ENCODE measurements around the gene CPLX3.

CPLX3 gene

DNA sequence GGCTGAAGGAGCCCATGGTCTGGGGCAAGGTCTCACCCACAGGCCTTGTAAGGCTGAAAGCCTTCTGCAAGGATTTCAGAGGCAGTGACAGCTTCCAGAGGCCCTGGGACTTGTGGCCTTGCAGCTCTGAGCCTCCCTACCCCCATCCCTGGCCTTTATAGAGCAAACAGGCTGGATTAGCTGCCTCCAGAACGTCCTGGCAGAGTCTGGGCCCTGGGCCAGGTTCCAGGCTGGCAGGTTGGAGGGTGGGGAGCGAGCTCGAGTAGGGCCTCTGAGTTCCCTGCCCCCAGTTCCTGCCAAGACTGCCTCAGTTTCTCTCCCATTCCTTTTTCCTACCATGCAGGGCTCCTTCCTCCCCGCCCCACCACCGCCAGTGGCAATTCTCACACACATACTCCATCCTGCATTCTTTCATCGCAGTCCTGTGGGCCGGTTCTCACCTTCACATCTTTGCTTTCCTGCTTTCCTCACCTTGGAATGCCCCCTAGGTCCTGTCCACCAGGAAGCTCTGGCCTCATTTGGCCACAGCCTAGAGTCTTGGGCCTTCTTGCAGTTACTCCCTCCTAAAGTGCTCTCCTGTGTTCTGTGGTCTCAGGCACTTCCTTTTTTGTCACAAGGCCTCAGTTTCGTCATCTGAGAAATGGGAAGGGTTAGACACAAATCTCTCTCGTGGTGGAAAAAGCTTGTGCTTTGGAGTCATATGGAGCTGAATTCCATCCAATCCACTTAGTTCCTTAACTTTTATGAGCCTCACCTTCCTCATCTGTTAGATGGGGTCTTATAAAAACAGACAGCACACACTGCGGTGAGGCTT lies 11.1 kb upstream of the CPLX3 start:
- Histone ChIP-seq H3K4me3 (IDR thresholded peaks at IDR 0.05; ENCODE audit: insufficient read depth, low read depth, low read length) (no peak overlapping the region), H3K4me2 (no peak overlapping the region)

DNA sequence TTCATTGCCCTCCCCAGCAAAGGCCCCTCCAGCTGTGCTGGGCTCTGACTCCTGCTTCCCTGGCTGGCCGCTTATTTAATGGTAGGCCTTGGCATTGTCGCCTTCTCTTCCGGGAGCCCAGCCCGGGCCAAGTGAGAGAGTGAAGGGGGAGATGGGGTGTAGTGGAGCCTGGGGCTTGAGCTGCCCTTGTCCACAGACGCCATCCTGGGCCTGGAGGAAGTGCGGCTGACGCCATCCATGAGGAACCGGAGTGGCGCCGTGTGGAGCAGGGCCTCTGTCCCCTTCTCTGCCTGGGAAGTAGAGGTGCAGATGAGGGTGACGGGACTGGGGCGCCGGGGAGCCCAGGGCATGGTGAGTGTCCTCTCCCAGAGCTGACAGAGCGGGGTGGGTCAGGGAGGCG lies 10.5 kb upstream of the CPLX3 start:
- Histone ChIP-seq H2AFZ (ENCODE audit: low read depth) (no peak overlapping the region), H4K20me1 (ENCODE audit: insufficient read depth) (no peaks in the 10 kb centered on the region), H3K27me3 (ENCODE audit: insufficient read depth, low read depth) (peaks cover 49% of the 10 kb centered on the region), H3K27ac (no peak overlapping the region), H3K4me3 (IDR thresholded peaks at IDR 0.05; ENCODE audit: insufficient read depth, low read depth, low read length) (no peak overlapping the region), H3K4me1 (ENCODE audit: low read depth, poor library complexity, severe bottlenecking) (no peaks in the 10 kb centered on the region), H3K79me2 (ENCODE audit: insufficient read depth, low read depth) (no peaks in the 10 kb centered on the region), H3K4me2 (no peak overlapping the region), H3K36me3 (ENCODE audit: insufficient read depth) (no peaks in the 10 kb centered on the region), H3K9ac (no peak overlapping the region)
- TF ChIP-seq, protein P1, sequence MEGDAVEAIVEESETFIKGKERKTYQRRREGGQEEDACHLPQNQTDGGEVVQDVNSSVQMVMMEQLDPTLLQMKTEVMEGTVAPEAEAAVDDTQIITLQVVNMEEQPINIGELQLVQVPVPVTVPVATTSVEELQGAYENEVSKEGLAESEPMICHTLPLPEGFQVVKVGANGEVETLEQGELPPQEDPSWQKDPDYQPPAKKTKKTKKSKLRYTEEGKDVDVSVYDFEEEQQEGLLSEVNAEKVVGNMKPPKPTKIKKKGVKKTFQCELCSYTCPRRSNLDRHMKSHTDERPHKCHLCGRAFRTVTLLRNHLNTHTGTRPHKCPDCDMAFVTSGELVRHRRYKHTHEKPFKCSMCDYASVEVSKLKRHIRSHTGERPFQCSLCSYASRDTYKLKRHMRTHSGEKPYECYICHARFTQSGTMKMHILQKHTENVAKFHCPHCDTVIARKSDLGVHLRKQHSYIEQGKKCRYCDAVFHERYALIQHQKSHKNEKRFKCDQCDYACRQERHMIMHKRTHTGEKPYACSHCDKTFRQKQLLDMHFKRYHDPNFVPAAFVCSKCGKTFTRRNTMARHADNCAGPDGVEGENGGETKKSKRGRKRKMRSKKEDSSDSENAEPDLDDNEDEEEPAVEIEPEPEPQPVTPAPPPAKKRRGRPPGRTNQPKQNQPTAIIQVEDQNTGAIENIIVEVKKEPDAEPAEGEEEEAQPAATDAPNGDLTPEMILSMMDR (conservative IDR thresholded peaks at IDR 0.05; ENCODE audit: low read depth, low read length) = no peak

More for the DNA sequence above, 11.1 kb upstream of the CPLX3 start:
- H3K36me3 ChIP-seq (ENCODE audit: insufficient read depth) = no peaks in the 10 kb centered on the region
- TF ChIP-seq, protein P1 (conservative IDR thresholded peaks at IDR 0.05; ENCODE audit: low read depth, low read length) = no peak
- H3K79me2 ChIP-seq (ENCODE audit: insufficient read depth, low read depth) = no peaks in the 10 kb centered on the region
- H3K27me3 ChIP-seq (ENCODE audit: insufficient read depth, low read depth) = peaks cover 45% of the 10 kb centered on the region; the same call in 1 of the 2 replicates
- H3K4me1 ChIP-seq (ENCODE audit: low read depth, poor library complexity, severe bottlenecking) = no peaks in the 10 kb centered on the region
- H2AFZ ChIP-seq (ENCODE audit: low read depth) = no peak overlapping the region
- H3K27ac ChIP-seq = no peak overlapping the region
- H3K9ac ChIP-seq = no peak overlapping the region
- H4K20me1 ChIP-seq (ENCODE audit: insufficient read depth) = no peaks in the 10 kb centered on the region

DNA sequence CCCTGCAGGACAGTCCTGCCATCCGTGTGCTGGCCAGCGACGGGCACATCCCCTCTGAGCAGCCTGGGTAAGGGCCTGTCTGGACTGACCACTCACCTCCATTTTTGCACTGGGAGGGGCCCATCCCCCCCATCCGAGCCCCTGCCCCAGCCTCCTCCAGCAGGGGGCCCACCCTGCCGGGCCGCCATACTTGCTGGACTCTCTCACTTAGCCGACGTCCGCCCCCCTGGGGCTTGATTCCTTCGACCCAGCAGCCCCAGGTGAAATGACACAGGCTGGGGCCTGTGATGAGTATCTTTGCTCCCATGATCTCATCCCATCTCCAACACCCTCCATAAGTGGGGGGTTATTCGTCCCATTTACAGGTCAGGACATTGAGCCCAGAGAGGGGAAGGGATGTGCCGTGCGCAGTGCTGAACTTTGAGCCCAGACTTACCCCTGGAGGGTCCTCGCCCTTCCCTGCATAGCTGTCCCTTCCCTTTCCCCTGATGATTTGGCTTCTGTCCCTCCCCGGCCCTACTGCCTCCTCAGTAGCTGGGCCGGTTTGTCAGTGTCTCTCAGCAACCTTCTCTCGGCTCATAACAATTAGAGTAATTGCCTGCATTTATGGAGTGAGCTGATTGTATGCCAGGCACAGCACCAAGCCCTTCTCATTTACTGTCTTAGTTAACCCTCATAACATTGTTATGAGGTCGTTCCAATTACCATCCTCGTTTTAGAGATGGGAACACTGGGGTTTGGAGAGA lies 9.6 kb upstream of the CPLX3 start:
- no peaks in the 10 kb centered on the region for H4K20me1 ChIP-seq (ENCODE audit: insufficient read depth)
- no peak overlapping the region for H3K27ac ChIP-seq
- H3K9ac ChIP-seq = no peak overlapping the region
- no peak overlapping the region for H2AFZ ChIP-seq (ENCODE audit: low read depth)
- no peak overlapping the region for H3K4me3 ChIP-seq (IDR thresholded peaks at IDR 0.05; ENCODE audit: insufficient read depth, low read depth, low read length)
- no peaks in the 10 kb centered on the region for H3K36me3 ChIP-seq (ENCODE audit: insufficient read depth)
- no peaks in the 10 kb centered on the region for H3K79me2 ChIP-seq (ENCODE audit: insufficient read depth, low read depth)
- no peak overlapping the region for H3K4me2 ChIP-seq
- peaks cover 47% of the 10 kb centered on the region for H3K27me3 ChIP-seq (ENCODE audit: insufficient read depth, low read depth)
- TF ChIP-seq, protein P1 (conservative IDR thresholded peaks at IDR 0.05; ENCODE audit: low read depth, low read length) = no peak
- H3K4me1 ChIP-seq (ENCODE audit: low read depth, poor library complexity, severe bottlenecking) = no peaks in the 10 kb centered on the region

DNA sequence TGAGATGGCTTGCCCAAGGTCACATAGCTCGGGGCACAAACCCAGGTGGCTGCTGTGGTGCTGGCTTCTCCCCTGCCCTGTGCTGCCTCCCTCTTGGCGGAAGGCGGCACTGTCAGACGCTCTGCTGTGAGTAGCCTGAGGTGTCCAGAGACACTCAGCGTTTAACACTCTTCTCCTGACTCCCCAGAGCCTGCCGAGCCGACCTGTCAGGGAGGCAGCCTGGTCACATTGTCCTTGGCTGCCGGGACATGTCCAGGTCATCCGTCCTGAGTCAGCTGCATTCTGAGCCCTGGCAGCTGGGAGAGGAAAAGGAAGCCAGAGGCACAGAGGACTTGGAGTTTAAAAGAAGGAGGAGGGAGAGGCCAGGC lies 9.1 kb upstream of the CPLX3 start:
- no peak overlapping the region for H3K4me2 ChIP-seq
- H3K4me3 ChIP-seq (IDR thresholded peaks at IDR 0.05; ENCODE audit: insufficient read depth, low read depth, low read length) = no peak overlapping the region
- no peak overlapping the region for H3K9ac ChIP-seq
- TF ChIP-seq, protein P1 (conservative IDR thresholded peaks at IDR 0.05; ENCODE audit: low read depth, low read length) = no peak
- H2AFZ ChIP-seq (ENCODE audit: low read depth) = no peak overlapping the region
- no peaks in the 10 kb centered on the region for H3K79me2 ChIP-seq (ENCODE audit: insufficient read depth, low read depth)
- no peaks in the 10 kb centered on the region for H3K4me1 ChIP-seq (ENCODE audit: low read depth, poor library complexity, severe bottlenecking)
- H3K27ac ChIP-seq = no peak overlapping the region
- H3K36me3 ChIP-seq (ENCODE audit: insufficient read depth) = no peaks in the 10 kb centered on the region
- no peaks in the 10 kb centered on the region for H4K20me1 ChIP-seq (ENCODE audit: insufficient read depth)
- H3K27me3 ChIP-seq (ENCODE audit: insufficient read depth, low read depth) = peaks cover 44% of the 10 kb centered on the region

Measured in KMS-11 (cell line).